Measurements from ENCODE around the gene SHB.
"Not testable (repeated sequence)": the region's sequence is repeated elsewhere in the genome, so short reads cannot be mapped to it uniquely, and the experiment has no call there.

Gene SHB

GRCh38 chr9:37902796-37903646, 166.0 kb downstream of the SHB start:
- DNase-seq (ENCODE audit: low read depth): no peak

GRCh38 chr9:37902131-37902530, 166.9 kb downstream of the SHB start:
- DNase-seq (ENCODE audit: low read depth): no peak

GRCh38 chr9:37899041-37899440, 170.0 kb downstream of the SHB start:
- DNase-seq (ENCODE audit: low read depth): no peak

- DNase-seq (ENCODE audit: low read depth): no peak
Observed at GRCh38 chr9:37897665-37898064, 171.4 kb downstream of the SHB start.

- no peak for DNase-seq (ENCODE audit: low read depth)
Observed at GRCh38 chr9:37892063-37892462, 177.0 kb downstream of the SHB start.

- not testable (repeated sequence) for DNase-seq (ENCODE audit: low read depth)
Observed at GRCh38 chr9:37891042-37891441, 178.0 kb downstream of the SHB start.

- DNase-seq (ENCODE audit: low read depth): no peak
Observed at GRCh38 chr9:37889536-37889935, 179.5 kb downstream of the SHB start.

GRCh38 chr9:37887977-37888583, 180.9 kb downstream of the SHB start:
- not testable (repeated sequence) for DNase-seq (ENCODE audit: low read depth)

- no peak for DNase-seq (ENCODE audit: low read depth)
Observed at GRCh38 chr9:37880916-37881479, 188.0 kb downstream of the SHB start.

GRCh38 chr9:37876376-37876775, 192.7 kb downstream of the SHB start:
- DNase-seq (ENCODE audit: low read depth): no peak

- DNase-seq (ENCODE audit: low read depth): no peak
Observed at GRCh38 chr9:37873955-37874354, 195.1 kb downstream of the SHB start.

- DNase-seq (ENCODE audit: low read depth): no peak
Observed at GRCh38 chr9:37870799-37871176, 198.2 kb downstream of the SHB start.

GRCh38 chr9:37870081-37870798, 198.8 kb downstream of the SHB start:
- no peak for DNase-seq (ENCODE audit: low read depth)

Data from T follicular helper cell (primary cell).